Measurements from ENCODE around the gene MXRA8.
A peak's percentile ranks its signal among the peaks of the same experiment; 100 is the strongest.

MXRA8 gene

DNA sequence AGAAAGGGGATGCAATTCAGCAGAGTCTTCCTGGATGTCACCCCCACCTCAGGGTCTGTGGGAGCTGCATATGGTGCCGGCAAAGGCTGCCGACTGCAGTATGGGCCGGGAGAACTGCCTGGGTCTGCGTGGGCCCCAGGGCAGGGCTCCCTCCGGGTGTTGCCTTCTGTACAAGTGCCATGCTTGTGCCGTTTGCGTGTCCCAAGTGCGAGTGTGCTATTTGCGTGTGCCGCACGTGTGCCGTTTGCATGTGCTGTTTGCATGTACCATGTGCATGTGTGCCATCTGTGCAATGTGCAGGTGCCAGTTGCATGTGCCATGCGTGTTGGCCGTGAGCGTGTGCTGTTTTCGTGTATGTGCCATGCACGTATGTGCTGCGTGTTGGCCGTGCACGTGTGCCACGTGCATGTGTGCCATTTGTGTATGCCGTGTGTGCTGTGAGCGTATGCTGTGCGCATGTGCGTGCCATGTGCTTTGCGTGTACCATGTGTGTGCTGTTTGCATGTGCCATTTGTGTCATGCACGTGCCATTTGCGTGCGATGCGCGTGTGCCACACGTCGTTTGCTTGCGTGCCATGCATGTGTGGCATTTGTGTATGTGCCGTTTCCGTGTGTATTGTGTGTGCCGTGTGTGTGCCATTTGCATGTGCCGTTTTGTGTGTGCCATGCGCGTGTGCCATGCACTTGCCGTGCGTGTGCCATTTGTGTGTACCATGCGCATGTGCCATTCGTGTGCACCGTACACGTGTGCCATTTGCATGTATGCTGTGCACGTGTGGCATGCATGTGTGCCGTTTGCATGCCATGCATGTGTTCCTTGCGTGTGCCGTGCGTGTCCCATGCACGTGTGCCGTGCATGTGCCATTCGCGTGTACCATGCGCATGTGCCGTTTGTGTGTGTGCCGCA is 28.8 kb downstream of the MXRA8 start:
- TF ChIP-seq, protein P1, sequence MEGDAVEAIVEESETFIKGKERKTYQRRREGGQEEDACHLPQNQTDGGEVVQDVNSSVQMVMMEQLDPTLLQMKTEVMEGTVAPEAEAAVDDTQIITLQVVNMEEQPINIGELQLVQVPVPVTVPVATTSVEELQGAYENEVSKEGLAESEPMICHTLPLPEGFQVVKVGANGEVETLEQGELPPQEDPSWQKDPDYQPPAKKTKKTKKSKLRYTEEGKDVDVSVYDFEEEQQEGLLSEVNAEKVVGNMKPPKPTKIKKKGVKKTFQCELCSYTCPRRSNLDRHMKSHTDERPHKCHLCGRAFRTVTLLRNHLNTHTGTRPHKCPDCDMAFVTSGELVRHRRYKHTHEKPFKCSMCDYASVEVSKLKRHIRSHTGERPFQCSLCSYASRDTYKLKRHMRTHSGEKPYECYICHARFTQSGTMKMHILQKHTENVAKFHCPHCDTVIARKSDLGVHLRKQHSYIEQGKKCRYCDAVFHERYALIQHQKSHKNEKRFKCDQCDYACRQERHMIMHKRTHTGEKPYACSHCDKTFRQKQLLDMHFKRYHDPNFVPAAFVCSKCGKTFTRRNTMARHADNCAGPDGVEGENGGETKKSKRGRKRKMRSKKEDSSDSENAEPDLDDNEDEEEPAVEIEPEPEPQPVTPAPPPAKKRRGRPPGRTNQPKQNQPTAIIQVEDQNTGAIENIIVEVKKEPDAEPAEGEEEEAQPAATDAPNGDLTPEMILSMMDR (IDR thresholded peaks at IDR 0.05; ENCODE audit: low read depth, low read length, missing control alignments) = no peak
- no peak for DNase-seq (ENCODE audit: extremely low read depth, low read depth)
- no peak overlapping the region for H3K4me3 ChIP-seq (replicated peaks; ENCODE audit: low read depth, low read length)

DNA sequence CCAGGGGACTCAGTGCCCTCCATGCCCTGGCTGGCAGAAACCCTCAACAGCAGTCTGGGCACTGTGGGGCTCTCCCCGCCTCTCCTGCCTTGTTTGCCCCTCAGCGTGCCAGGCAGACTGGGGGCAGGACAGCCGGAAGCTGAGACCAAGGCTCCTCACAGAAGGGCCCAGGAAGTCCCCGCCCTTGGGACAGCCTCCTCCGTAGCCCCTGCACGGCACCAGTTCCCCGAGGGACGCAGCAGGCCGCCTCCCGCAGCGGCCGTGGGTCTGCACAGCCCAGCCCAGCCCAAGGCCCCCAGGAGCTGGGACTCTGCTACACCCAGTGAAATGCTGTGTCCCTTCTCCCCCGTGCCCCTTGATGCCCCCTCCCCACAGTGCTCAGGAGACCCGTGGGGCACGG is 30.1 kb downstream of the MXRA8 start:
- TF ChIP-seq, protein P1 (IDR thresholded peaks at IDR 0.05; ENCODE audit: low read depth, low read length, missing control alignments) = no peak
- no peak overlapping the region for H3K4me3 ChIP-seq (replicated peaks; ENCODE audit: low read depth, low read length)
- DNase-seq (ENCODE audit: extremely low read depth, low read depth) = no peak

GRCh38 chr1:1327291-1327690 is 31.1 kb downstream of the MXRA8 start:
- H3K4me3 ChIP-seq (replicated peaks; ENCODE audit: low read depth, low read length) = no peak overlapping the region

DNA sequence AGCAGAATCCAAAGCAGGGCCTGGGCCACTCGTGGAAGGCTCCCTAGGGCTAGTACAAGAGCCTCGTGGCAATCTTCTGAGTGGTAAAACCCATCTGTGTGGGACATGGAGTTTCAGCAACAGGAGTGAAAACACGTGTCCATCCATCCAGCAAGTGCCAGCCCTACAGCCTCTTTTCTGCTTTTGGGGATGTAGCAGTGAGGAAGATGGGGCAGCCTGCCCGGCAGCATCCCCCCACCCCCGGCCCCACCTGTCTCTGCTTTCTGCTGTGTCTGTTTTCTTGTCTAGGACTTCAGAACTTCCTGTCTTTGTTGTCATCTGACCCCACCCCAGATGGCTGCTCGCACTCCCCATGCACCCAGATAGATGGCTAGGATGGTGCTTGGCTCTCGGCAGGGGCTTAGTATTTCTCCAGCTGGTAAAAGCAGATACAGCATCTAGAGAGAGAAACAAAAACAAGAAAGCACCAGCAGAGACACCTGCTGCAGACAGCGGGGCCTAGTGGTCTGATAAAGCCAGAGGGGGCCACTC is 32.2 kb downstream of the MXRA8 start:
- DNase-seq (ENCODE audit: extremely low read depth, low read depth) = no peak
- TF ChIP-seq, protein P1 (IDR thresholded peaks at IDR 0.05; ENCODE audit: low read depth, low read length, missing control alignments) = no peak
- H3K4me3 ChIP-seq (replicated peaks; ENCODE audit: low read depth, low read length) = peak overlapping the region; percentile 89

More at GRCh38 chr1:1327291-1327690, 31.1 kb downstream of the MXRA8 start:
- no peak for DNase-seq (ENCODE audit: extremely low read depth, low read depth)
- TF ChIP-seq, protein P1 (IDR thresholded peaks at IDR 0.05; ENCODE audit: low read depth, low read length, missing control alignments) = no peak

- TF ChIP-seq, protein P1 (IDR thresholded peaks at IDR 0.05; ENCODE audit: low read depth, low read length, missing control alignments) = no peak
- DNase-seq (ENCODE audit: extremely low read depth, low read depth) = no peak
- peak overlapping the region; percentile 89 for H3K4me3 ChIP-seq (replicated peaks; ENCODE audit: low read depth, low read length)
Measured at GRCh38 chr1:1325288-1326074, 32.9 kb downstream of the MXRA8 start.

DNA sequence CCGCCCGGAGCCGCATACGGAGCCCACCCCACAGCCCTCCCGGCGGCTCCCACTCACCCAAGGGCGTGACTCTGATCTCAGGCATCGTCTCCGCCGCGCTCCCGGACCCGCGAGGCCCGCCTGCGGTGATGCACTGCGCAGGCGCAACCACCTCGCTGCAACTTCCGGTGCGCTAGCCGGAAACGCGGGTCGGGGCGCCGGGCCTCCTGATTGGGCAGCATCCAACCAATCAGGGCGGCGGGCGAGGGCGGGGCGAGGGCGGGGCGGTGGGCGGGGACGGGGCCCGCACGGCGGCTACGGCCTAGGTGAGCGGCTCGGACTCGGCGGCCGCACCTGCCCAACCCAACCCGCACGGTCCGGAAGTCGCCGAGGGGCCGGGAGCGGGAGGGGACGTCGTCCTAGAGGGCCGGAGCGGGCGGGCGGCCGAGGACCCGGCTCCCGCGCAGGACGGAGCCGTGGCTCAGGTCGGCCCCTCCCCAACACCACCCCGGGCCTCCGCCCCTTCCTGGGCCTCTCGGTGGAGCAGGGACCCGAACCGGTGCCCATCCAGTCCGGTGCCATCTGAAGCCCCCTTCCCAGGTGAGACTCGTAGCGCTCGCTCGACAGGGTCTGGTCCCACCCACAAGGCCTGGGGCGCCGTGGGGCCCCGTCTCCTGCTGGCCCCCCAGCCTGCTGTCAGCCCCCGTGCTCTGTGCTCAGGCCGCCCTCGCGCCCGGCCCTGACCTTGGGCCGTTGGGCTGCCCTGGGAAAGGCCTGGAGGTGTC is 33.6 kb downstream of the MXRA8 start, which contains the start of the genes CPTP and INTS11:
Gene CPTP (plus strand): TSS at position 279 of the 764 bp plus-strand sequence. CDS start 2,109 bp downstream, outside the sequence.
Gene INTS11 (minus strand): TSS at position 137 of the 764 bp plus-strand sequence. CDS start 52 bp downstream, at position 85.
- peak within 1 kb of the TSS; percentile 89 for H3K4me3 ChIP-seq (replicated peaks; ENCODE audit: low read depth, low read length)
- TF ChIP-seq, protein P1 (IDR thresholded peaks at IDR 0.05; ENCODE audit: low read depth, low read length, missing control alignments) = no peak
- peak; percentile 57 for DNase-seq (ENCODE audit: extremely low read depth, low read depth)

Data from HFF-Myc (cell line).